GM18870 (cell line): ENCODE results near the gene CELA1.
"Not testable (repeated sequence)": the region's sequence is repeated elsewhere in the genome, so short reads cannot be mapped to it uniquely, and the experiment has no call there.

Source experiments
- ATAC-seq: cut with Tn5 transposase; IDR thresholded peaks from one replicate; pipeline ENCODE4 v1.9.1; 2021; ENCODE audit warnings: moderate library complexity; ENCODE audit not compliant: unreplicated experiment

CELA1 gene

DNA sequence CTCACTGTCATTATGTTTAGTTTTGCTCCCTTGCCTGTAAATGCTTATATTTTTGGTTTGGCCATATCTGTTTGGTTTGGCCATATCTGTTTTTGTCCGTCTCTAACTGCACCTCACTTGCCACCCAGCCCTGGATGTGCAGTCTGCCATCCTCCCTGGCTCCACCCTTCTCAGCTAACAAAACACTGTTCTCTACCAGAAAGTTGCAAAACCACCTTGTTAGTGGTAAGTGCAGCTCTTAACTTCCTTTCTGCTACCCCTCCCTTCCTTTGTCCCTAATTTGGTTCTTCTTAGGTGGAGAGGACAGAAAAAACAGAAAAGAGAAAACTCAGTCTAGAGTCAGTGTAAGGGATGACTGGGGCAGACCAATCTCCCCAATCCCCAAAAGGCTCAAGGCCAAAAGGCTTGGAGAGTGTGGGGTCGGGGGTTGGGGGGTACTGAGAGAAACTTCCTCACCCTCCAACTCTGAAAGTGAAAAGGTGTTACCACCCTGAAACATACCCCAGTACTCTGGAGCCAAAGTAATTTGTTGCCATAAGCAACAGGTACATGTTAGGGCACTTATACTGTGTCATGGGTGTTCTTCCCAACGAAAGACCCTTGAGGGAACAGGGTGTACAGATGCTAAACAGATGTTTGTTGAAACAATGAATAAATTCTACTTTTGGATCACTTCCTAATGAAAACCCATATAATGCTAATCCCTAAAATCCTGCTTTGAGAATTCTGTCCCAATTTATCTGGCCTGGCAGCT, 27.5 kb downstream of the CELA1 start:
- ATAC-seq: peak; percentile 57

DNA sequence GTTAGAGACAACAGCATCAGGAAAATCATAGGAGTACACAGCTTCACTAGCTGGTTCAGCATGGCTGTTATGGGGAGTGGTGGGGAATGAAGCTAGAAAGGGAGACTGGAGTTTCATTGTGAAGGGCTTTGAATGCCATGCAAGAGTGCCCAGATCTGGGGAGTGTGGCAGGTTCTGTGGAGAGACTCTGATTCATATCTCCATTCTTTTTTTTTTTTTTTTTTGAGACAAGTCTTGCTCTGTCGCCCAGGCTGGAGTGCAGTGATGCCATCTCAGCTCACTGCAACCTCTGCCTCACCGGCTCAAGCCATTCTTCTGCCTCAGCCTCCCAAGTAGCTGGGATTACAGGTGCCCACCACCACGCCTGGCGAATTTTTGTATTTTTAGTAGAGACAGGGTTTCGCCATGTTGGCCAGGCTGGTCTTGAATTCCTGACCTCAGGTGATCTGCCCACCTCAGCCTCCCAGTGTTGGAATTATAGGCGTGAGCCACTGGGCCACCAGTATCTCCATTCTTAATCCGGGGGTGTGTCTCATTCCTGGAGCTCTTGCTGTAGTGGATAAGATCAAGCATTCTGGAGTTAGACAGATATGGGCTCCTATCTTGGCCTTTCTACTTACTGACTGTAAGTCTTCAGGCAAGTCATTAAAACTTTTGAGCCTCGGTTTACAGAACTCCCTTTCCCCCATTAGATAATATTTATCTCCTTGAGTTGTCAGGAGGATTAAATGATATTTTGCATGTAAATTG, 28.2 kb downstream of the CELA1 start:
- ATAC-seq: not testable (repeated sequence)

DNA sequence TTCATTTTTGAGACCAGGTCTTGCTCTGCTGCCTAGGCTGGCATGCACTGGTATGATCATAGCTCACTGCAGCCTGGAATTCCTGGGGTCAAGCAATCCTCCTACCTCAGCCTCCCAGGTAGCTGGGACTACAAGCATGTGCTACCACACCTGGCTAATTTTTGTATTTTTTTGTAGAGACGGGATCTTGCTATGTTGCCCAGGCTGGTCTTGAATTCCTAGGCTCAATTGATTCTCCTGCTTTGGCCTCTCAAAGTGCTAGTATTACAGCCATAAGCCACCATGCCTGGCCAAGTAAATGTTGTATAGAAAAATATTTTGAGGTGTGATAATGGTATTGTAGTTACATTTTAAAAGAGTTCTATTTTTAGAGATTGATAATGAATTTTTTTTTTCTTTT, 35.1 kb downstream of the CELA1 start:
- ATAC-seq: no peak

DNA sequence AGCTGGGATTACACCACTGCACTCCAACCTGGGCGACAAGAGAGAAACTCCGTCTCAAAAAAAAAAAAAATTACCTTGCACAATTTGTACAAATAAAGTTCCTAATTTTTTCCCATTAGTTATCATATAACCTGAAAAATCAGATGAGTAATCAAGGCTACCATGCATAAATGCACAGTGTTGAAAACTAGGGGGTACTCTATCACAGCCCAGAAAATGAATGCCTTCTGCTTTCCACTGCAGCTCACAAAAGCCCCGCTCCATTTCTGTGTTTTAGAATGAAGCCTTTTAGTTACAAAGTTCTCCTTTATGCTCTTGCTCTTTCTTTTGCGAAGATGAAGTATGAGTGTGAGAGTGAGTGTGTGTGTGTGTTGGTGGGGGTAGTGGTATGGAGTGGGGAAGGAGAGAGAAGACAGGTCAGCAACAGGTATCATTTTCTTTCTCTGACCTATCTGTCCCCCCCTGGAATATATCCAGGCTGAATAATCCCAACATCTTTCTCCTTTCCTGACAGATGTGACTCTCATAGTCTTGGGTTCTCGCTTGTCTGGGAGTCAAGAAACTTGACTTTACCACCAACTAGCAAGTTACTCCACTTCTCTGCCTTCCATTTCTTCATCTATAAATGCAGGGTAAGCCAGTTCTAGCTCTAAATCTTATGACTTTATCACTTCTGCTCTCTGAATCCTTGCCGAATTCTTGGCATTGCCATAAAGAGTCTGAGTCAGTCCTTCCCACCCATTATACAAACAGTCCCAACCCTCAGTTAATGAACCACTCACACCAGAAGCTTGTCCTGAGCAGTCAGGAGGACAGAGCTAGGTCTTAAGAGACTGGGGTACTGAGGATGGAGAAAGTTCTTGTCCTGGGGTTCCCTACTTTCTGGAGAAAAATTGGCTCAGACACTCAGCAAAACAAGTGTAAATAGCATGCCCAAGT, 38.6 kb downstream of the CELA1 start:
- no peak for ATAC-seq

DNA sequence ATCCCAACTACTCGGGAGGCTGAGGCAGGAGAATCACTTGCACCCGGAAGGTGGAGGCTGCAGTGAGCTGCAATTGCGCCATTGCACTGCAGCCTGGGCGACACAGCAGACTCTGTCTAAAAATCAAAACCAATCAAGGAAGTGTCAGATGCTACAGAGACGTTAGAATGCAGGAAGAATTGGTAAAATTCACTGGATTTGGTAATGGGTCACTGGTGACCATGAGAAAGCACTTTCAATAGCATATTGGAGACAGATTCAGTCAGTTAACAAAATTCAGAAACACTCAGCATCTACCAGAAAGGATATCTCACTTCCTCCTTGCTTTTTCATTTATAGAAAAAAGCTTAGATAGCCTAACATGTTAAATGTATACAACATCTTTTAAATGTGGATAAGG, 40.0 kb downstream of the CELA1 start:
- ATAC-seq: no peak

DNA sequence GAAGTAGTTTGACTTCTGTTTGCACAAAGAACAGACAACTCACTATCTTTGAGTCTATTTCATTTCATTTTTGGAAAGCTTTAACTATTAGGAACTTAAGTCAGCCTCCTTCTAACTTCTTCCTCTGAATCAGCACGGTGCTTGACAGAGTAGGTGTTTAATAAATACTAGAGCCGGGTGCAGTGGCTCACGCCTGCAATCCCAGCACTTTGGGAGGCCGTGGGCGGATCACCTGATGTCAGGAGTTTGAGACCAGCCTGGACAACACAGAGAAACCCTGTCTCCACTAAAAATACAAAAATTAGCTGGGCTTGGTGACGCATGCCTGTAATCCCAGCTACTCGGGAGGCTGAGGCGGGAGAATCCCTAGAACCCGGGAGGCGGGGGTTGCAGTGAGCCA, 45.7 kb downstream of the CELA1 start:
- not testable (repeated sequence) for ATAC-seq

DNA sequence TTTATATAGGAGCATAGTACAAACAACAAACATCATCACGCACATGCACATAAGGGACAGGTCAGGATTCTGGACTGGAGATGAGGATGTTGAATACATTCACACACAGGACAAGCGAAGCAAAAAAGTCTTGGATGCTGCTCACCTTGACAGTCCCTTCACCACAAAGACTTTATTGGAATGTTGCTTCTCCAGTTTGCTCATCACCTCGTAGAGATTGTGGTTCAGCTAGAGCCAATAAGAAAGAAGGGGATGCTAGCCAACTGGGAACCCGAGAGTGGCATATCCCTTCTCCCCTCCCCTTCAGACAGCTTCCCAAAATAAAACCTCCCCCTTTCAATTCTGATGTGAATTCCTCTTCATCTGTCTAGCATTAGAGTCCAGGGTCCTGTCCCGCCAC, 50.8 kb downstream of the CELA1 start:
- no peak for ATAC-seq

DNA sequence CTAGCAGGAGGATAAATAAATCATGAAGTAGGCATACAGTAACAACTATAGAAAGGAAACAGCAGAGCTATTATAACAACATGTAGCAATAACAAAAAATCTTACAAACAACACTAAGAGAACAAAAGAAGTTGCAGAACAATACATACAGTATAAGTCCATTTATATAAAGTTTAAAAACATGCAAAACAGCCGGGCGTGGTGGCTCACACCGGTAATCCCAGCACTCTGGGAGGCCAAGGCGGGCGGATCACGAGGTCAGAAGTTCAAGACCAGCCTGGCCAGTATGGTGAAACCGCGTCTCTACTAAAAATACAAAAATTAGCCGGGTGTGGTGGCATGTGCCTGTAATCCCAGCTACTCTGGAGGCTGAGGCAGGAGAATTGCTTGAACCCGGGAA, 52.4 kb downstream of the CELA1 start:
- ATAC-seq: not testable (repeated sequence)

DNA sequence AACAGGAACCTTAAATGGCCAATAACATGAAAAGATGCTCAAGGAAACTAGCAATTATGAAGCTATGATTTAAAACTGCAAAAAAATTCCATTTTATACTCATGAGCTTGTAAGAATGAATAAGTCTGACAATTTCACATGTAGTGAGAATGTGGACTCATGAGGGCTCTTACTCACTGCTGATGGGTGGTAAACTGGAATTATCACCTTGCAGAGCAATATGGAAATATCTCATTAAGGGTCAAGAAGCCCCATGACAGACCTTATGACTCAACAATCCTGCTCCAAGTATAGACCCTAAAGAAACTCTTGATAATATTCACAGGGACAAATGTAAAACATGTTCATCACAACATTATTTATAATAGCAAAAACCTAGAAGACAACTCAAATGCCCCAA, 52.8 kb downstream of the CELA1 start:
- no peak for ATAC-seq

DNA sequence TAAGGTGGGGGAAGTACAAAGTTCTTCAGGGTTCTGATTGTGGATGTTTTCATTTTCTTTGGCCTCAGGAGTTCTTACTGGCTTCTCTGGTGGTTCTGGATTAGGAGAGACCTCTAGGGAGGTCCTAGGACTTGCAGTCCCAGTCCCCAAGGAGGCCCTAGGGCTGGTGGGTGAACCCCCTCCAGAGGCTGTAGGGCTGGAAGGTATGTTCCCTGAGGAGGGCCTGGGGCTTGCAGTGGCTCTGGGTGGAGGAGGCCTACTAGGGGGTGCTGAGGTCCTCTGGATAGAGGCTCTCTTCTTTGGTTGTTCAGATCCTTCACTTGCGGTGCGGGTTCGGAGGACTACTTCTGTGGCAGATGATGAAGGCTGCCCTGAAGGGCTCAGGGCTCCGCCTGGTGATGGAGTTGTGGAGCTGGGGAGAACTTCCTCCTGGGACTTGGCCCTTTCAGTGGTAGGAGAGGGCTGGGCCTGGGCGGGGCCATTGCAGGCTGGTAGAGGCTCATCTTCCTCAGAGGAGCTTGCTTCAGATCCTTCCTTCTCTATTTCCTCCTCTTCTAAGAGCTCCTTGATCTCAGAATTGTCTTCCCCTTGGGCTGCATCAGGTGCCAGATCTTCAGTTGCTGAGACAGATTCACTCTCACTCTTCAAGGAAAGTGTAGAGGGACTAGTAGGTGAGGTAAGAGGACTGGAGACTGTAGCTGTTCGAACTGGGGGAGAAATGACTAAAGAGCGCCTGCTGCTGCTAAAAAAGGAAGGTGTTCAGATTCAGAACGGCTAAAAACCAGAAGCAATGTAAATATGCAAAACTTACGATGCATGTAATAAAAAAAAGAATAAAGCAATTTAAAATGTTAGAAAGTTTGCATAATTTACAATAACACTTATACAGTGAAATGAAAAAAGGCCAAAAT, 54.6 kb downstream of the CELA1 start:
- not testable (repeated sequence) for ATAC-seq

DNA sequence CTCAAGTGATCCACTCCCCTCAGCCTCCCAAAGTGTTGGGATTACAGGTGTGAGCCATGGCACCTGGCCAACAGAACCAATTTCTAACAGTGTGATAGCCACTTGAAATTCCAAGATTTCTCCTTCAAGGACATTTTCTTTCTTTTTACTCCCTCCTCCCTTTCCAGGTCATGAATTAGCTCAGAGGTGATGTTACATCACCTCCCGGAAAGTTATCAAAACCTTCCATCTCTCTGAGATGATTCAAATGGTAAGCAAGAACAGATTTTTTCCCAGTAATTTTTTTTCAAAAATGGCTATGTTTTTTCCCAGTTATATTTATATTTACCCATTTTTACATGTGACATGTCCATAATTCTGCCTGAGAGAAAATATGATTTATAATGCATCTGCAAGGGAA, 60.6 kb downstream of the CELA1 start:
- no peak for ATAC-seq

DNA sequence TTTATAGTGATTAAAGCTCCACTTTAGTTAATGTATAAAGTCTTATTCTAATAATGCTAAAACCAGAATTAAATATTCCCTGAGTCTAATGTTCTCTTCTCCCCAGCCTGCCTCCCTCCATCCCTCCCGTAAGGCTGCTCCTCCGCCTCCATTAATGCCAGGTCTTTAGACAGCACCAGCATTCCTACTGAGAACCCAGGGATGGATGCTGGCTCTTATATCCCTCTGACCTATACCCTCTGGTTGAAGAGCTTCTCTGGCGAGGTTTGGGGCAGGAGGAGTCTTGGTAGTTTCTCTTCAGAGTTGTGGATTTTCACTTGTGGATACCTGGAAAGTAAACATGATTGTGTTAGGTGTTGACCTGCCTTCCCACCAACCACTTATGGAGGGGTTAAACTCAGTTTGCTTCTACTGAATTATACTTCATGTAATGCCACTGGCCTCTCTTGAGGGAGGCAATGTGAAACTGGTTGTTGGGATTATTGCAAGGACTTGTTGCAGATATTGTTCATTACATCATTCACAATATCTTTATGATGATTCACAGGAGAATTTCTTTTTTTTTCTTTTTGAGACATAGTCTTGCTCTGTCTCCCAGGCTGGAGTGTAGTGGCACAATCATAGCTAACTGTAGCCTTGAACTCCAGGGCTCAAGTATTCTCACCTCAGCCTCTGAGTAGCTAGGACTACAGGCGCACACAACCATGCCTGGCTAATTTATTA, 65.1 kb downstream of the CELA1 start:
- ATAC-seq: no peak
